K562 (cell line): ENCODE data around the gene XPC. TPM values are rescaled to one million over a fixed set of nuclear protein-coding genes. Genes with fewer than 3 reads are reported as not detected.

Experiments used
- ATF7 ChIP-seq: fragments of 450-650 bp; IDR thresholded peaks from 2 replicates; pipeline ENCODE4 v1.7.1; 2014; ENCODE audit warnings: mild to moderate bottlenecking, moderate library complexity
- PCBP1 ChIP-seq: fragments of 200-400 bp; formaldehyde crosslinking; IDR thresholded peaks from 2 replicates; pipeline ENCODE4 v1.6.1; 2018; ENCODE audit warnings: mild to moderate bottlenecking, low read depth, low read length; ENCODE audit not compliant: poor library complexity, severe bottlenecking
- PHF20 ChIP-seq: fragments of 450-650 bp; IDR thresholded peaks from 2 replicates; pipeline ENCODE4 v1.6.1; 2018; ENCODE audit not compliant: partially characterized antibody
- POLR2AphosphoS5 ChIP-seq: IDR thresholded peaks from 2 replicates; pipeline ENCODE4 v1.6.1; 2011; ENCODE audit warnings: mild to moderate bottlenecking, low read depth, low read length, moderate library complexity; ENCODE audit not compliant: control insufficient read depth, insufficient read depth
- RBM25 ChIP-seq: fragments of 200-400 bp; formaldehyde crosslinking; IDR thresholded peaks from 2 replicates; pipeline ENCODE4 v1.6.1; 2018; ENCODE audit warnings: low read length, low read depth, moderate library complexity; ENCODE audit not compliant: severe bottlenecking
- SRF ChIP-seq, 2 experiments: fragments of 250-450, 450-650 bp in 1 of 2; sonication (Bioruptor Pico) in 1 of 2; sonication (generic) in 1 of 2; formaldehyde crosslinking; IDR thresholded peaks; 2 replicates each; pipeline versions ENCODE4 v1.5.0 to v1.5.1; 2020 to 2022; ENCODE audit warnings: mild to moderate bottlenecking in 1 of 2, missing genetic modification reagents in 1 of 2
- ZNF23 ChIP-seq: fragments of 250-450 bp; sonication (Bioruptor Pico); IDR thresholded peaks from 2 replicates; pipeline ENCODE4 v1.4.0; 2020; ENCODE audit warnings: mild to moderate bottlenecking
- ZNF431 ChIP-seq: sonication (generic); formaldehyde crosslinking; IDR thresholded peaks from 2 replicates; pipeline ENCODE4 v1.8.0; 2022; ENCODE audit warnings: mild to moderate bottlenecking, missing genetic modification reagents
- ZNF586 ChIP-seq: fragments of 450-650 bp; formaldehyde crosslinking; conservative IDR thresholded peaks from 2 replicates; pipeline ENCODE4 v1.4.0; 2020; ENCODE audit warnings: mild to moderate bottlenecking, moderate library complexity
- polyA plus RNA-seq, 8 experiments: library from polyadenylated mRNA; depleted of rRNA in 4 of 8; stranded (reverse) in 5 of 8; unstranded in 3 of 8; fragments of >200 nt; fragmentation: Nextera tagmentation in 2 of 8; fragmentation: Illumina TruSeq in 1 of 8; extraction: Ambion mirVana in 2 of 8; extraction: Trizol in 1 of 8; gene quantifications; 2 replicates each; pipeline versions ENCODE4 v1.2.1 to v1.2.3, GENCODE V29; 2011 to 2014; ENCODE audit warnings: inconsistent platforms in 1 of 8, missing spikeins in 1 of 8
- total RNA-seq, 7 experiments: library from RNA; depleted of rRNA in 6 of 7; stranded (reverse); fragments of >200 nt in 6 of 7; fragmentation: Illumina TruSeq in 2 of 7; extraction: Trizol in 2 of 7; gene quantifications; 2 replicates each; pipeline versions ENCODE4 v1.2.1 to v1.2.3, GENCODE V29; 2011 to 2021; ENCODE audit warnings: low replicate concordance in 1 of 7
- TF ChIP-seq, protein P1 (sequence below), 2 experiments: fragments of 450-650 bp; formaldehyde crosslinking in 1 of 2; IDR thresholded peaks; 2 replicates each; pipeline versions ENCODE4 v1.4.0 to v1.6.1; 2014 to 2020; ENCODE audit warnings: mild to moderate bottlenecking in 2 of 2, borderline replicate concordance in 1 of 2, low read depth in 1 of 2
- TF ChIP-seq, protein P2 (sequence below): sonication (generic); formaldehyde crosslinking; IDR thresholded peaks from 2 replicates; pipeline ENCODE4 v1.8.0; 2022; ENCODE audit warnings: mild to moderate bottlenecking, missing genetic modification reagents
- TF ChIP-seq, protein P3 (sequence below): fragments of 200-800 bp; sonication (Bioruptor generic); IDR thresholded peaks from 2 replicates; pipeline ENCODE4 v1.6.1; 2017; ENCODE audit warnings: missing genetic modification characterization, missing compliant biosample characterization
- TF ChIP-seq, protein P4 (sequence below): sonication (generic); formaldehyde crosslinking; IDR thresholded peaks from 2 replicates; pipeline ENCODE4 v1.8.0; 2022; ENCODE audit warnings: missing genetic modification reagents, mild to moderate bottlenecking, moderate library complexity, borderline replicate concordance

Gene XPC
- total and polyA plus RNA-seq, 9 of the 15 experiments (the other 6 are each of a cell fraction or from before 2014, with no cell fraction given): 3.8 to 54.7 (median 41.3) TPM

DNA sequence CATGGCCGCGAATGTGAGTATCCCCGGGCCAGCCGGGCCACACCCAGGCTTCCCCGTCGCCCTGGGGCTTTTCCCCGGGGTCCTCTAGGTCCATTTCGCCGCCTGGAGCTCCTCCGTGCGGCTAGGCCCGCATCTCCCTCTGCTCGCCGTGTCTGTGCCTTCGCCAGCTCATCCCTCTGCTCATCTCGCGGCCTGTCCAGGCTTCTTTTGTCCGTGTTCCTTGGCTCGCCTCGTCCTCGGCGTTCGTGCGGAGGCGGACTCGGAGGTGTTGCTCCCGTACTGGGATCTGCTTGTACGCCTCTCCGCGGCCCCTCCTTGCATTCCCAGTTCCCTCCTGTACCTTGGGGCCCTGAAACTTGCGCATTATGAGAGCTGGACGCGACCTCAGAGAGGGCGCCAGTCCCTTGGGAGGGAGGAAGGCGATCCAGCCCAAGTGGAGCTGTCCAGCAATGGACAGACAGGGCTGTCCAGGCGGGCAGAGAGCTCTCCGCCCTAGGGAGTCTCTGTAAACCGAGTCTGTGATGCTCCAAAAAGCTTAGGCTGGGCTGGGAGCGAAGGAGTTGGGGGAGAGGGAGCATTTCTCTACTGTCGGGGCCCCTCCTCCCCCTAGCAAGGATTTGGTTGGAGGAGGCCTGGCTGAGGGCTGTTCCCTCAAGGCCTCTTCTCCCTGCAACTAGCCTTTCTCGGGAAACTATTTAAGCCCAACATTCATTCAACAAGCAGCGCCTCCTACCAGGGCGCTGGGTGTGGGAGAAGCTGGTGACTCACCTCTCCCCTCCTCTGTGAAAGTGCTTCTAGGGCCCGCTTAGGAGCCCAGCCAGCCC, 53.0 kb downstream of the XPC start (continued):
- TF ChIP-seq, protein P1, sequence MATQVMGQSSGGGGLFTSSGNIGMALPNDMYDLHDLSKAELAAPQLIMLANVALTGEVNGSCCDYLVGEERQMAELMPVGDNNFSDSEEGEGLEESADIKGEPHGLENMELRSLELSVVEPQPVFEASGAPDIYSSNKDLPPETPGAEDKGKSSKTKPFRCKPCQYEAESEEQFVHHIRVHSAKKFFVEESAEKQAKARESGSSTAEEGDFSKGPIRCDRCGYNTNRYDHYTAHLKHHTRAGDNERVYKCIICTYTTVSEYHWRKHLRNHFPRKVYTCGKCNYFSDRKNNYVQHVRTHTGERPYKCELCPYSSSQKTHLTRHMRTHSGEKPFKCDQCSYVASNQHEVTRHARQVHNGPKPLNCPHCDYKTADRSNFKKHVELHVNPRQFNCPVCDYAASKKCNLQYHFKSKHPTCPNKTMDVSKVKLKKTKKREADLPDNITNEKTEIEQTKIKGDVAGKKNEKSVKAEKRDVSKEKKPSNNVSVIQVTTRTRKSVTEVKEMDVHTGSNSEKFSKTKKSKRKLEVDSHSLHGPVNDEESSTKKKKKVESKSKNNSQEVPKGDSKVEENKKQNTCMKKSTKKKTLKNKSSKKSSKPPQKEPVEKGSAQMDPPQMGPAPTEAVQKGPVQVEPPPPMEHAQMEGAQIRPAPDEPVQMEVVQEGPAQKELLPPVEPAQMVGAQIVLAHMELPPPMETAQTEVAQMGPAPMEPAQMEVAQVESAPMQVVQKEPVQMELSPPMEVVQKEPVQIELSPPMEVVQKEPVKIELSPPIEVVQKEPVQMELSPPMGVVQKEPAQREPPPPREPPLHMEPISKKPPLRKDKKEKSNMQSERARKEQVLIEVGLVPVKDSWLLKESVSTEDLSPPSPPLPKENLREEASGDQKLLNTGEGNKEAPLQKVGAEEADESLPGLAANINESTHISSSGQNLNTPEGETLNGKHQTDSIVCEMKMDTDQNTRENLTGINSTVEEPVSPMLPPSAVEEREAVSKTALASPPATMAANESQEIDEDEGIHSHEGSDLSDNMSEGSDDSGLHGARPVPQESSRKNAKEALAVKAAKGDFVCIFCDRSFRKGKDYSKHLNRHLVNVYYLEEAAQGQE (IDR thresholded peaks at IDR 0.05; ENCODE audit: borderline replicate concordance): peak; percentile 99
- TF ChIP-seq, protein P1 (CRISPR knock-in tag; IDR thresholded peaks at IDR 0.05; ENCODE audit: low read depth): peak; percentile 97
- TF ChIP-seq PCBP1 (peak; percentile 20), SRF (CRISPR knock-in tag; IDR thresholded peaks at IDR 0.05) (peak in 1 of 2 experiments; percentile 73; a peak in 1 of 4 replicates), PHF20 (peak; percentile 60), ZNF586 (CRISPR knock-in tag) (no peak), ZNF431 (CRISPR knock-in tag) (peak; percentile 58; the same call in 1 of the 2 replicates), ZNF23 (CRISPR knock-in tag) (no peak), RBM25 (peak; percentile 6), POLR2AphosphoS5 (0 out of 2 replicates have a peak, but pooled peaks have one; percentile 9), ATF7 (peak; percentile 48)
- TF ChIP-seq, protein P2, sequence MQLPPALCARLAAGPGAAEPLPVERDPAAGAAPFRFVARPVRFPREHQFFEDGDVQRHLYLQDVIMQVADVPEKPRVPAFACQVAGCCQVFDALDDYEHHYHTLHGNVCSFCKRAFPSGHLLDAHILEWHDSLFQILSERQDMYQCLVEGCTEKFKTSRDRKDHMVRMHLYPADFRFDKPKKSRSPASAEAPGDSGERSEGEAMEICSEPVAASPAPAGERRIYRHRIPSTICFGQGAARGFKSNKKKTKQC (CRISPR knock-in tag): 0 out of 2 replicates have a peak, but pooled peaks have one; percentile 27
- TF ChIP-seq, protein P3, sequence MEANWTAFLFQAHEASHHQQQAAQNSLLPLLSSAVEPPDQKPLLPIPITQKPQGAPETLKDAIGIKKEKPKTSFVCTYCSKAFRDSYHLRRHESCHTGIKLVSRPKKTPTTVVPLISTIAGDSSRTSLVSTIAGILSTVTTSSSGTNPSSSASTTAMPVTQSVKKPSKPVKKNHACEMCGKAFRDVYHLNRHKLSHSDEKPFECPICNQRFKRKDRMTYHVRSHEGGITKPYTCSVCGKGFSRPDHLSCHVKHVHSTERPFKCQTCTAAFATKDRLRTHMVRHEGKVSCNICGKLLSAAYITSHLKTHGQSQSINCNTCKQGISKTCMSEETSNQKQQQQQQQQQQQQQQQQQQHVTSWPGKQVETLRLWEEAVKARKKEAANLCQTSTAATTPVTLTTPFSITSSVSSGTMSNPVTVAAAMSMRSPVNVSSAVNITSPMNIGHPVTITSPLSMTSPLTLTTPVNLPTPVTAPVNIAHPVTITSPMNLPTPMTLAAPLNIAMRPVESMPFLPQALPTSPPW: peak; percentile 42
- TF ChIP-seq, protein P4, sequence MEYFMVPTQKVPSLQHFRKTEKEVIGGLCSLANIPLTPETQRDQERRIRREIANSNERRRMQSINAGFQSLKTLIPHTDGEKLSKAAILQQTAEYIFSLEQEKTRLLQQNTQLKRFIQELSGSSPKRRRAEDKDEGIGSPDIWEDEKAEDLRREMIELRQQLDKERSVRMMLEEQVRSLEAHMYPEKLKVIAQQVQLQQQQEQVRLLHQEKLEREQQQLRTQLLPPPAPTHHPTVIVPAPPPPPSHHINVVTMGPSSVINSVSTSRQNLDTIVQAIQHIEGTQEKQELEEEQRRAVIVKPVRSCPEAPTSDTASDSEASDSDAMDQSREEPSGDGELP (CRISPR knock-in tag): peak; percentile 7
